Astrocyte (in vitro differentiated cells and primary cell): ENCODE results near the gene TMEM225B. TPM values are rescaled to one million over a fixed set of nuclear protein-coding genes. Genes with fewer than 3 reads are reported as not detected.

ENCODE experiments used
- DNase-seq: peaks from one replicate; pipeline ENCODE4 v3.0.0-alpha.2; 2010; ENCODE audit warnings: low read depth
- FAIRE-seq: peaks from 2 replicates; lab custom pipeline; 2011; peaks lifted over from hg19 to GRCh38; lab: Jason Lieb, UNC
- H2AFZ ChIP-seq: 2 replicates; pipeline ENCODE4 v1.6.0; 2012; ENCODE audit warnings: low read depth, low read length, inconsistent platforms
- H3K27ac ChIP-seq: 2 replicates; pipeline ENCODE4 v1.5.1; 2011; ENCODE audit warnings: low read depth, low read length, inconsistent platforms
- H3K27me3 ChIP-seq: 2 replicates; pipeline ENCODE4 v1.6.0; 2011; ENCODE audit warnings: low read length, inconsistent platforms; ENCODE audit not compliant: insufficient read depth
- H3K36me3 ChIP-seq: 2 replicates; pipeline ENCODE4 v1.5.1; 2011; ENCODE audit warnings: low read length, inconsistent platforms; ENCODE audit not compliant: insufficient read depth
- H3K4me1 ChIP-seq: 2 replicates; pipeline ENCODE4 v1.5.1; 2011; ENCODE audit warnings: low read length, inconsistent platforms; ENCODE audit not compliant: insufficient read depth
- H3K4me2 ChIP-seq: 2 replicates; pipeline ENCODE4 v1.6.0; 2012; ENCODE audit warnings: low read length, inconsistent platforms
- H3K4me3 ChIP-seq: 2 replicates; pipeline ENCODE4 v1.5.1; 2011; ENCODE audit warnings: low read depth, mild to moderate bottlenecking, low read length, inconsistent platforms; ENCODE audit not compliant: insufficient read depth
- H3K79me2 ChIP-seq: 2 replicates; pipeline ENCODE4 v1.6.0; 2012; ENCODE audit warnings: mild to moderate bottlenecking, low read length, inconsistent platforms; ENCODE audit not compliant: insufficient read depth
- H3K9ac ChIP-seq: 2 replicates; pipeline ENCODE4 v1.6.0; 2012; ENCODE audit warnings: mild to moderate bottlenecking, low read length, inconsistent platforms
- H3K9me3 ChIP-seq: 2 replicates; pipeline ENCODE4 v1.5.1; 2012; ENCODE audit warnings: low read depth, mild to moderate bottlenecking, low read length, inconsistent platforms; ENCODE audit not compliant: insufficient read depth
- H4K20me1 ChIP-seq: 2 replicates; pipeline ENCODE4 v1.6.0; 2012; ENCODE audit warnings: low read length, inconsistent platforms; ENCODE audit not compliant: insufficient read depth
- H3K27ac Mint-ChIP-seq: one replicate; pipeline ENCODE4 v1.8.0; 2021; ENCODE audit warnings: mild to moderate bottlenecking, mixed read lengths; ENCODE audit not compliant: unreplicated experiment
- H3K27me3 Mint-ChIP-seq: one replicate; pipeline ENCODE4 v1.8.0; 2021; ENCODE audit warnings: low read depth, mixed read lengths; ENCODE audit not compliant: unreplicated experiment
- H3K36me3 Mint-ChIP-seq: one replicate; pipeline ENCODE4 v1.8.0; 2021; ENCODE audit warnings: low read depth, mixed read lengths; ENCODE audit not compliant: unreplicated experiment
- H3K4me1 Mint-ChIP-seq: one replicate; pipeline ENCODE4 v1.8.0; 2021; ENCODE audit warnings: low read depth, mixed read lengths; ENCODE audit not compliant: unreplicated experiment
- H3K4me3 Mint-ChIP-seq: one replicate; pipeline ENCODE4 v1.8.0; 2021; ENCODE audit warnings: mild to moderate bottlenecking, moderate library complexity, mixed read lengths; ENCODE audit not compliant: unreplicated experiment
- H3K9me3 Mint-ChIP-seq: one replicate; pipeline ENCODE4 v1.8.0; 2021; ENCODE audit warnings: mild to moderate bottlenecking, mixed read lengths; ENCODE audit not compliant: unreplicated experiment
- EZH2 ChIP-seq: IDR thresholded peaks from 2 replicates; pipeline ENCODE4 v1.6.1; 2012; ENCODE audit warnings: mild to moderate bottlenecking, low read length, inconsistent platforms; ENCODE audit not compliant: insufficient read depth
- total RNA-seq: library from RNA; stranded (reverse); gene quantifications from 2 replicates; pipeline ENCODE4 v1.2.1, GENCODE V29; 2021
- TF ChIP-seq, protein P1 (sequence below): IDR thresholded peaks from 2 replicates; pipeline ENCODE4 v1.5.1; 2011; ENCODE audit warnings: low read depth, mild to moderate bottlenecking, inconsistent platforms, low read length, moderate library complexity; ENCODE audit not compliant: insufficient read depth

TMEM225B gene
- total RNA-seq, 1 donor from 2014 or later, result 0.23 TPM

DNA sequence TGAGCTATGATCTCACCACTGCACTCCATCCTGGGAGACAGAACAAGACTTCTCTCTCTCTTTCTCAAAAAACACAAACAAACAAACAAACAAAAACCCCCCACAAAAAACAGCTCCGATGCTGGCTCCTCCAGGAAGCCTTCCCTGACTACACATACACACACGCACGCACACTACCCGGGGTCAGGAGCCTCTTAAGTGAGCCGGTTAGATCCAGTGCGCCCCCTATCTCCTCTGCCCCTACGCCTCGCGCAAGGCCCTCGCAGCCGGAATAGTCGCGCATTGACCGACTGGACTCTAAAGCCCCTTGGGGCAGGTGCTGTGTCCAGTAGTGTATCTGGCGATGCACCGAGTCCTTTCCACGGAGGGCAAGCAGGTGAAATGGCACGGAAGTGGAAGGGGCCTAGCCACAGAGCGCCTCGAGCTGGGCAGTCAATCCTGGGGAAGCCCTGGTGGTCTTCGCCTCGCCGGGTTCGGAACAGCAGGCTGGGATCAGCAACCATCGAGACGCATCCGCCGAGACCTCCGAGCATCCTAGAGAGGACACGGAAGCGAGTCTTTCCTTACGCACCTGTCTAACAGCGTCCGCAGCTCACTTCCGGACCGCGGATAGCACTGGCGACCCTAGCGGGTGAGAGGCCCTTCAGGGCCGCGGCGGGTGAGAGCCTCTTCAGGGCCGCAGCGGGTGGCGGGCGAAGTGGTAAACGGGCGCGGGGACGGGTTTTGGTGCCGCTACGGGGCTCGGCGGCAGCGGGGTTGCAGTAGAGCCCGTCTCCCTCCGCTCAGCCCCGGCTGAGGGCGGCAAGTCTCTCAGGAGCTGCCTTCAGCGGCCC is 18.5 kb downstream of the TMEM225B start, which contains the start of gene ZSCAN25:
ZSCAN25 (plus strand) TSS at position 588 of the 833 bp plus-strand sequence. CDS start 2,661 bp downstream, outside the sequence.
- H3K4me3 ChIP-seq, result peak within 1 kb of the TSS; percentile 77
- H3K4me1 Mint-ChIP-seq, result peaks cover 16% of the 10 kb centered on the region
- peak within 1 kb of the TSS; percentile 100 for H2AFZ ChIP-seq
- peaks cover 10% of the 10 kb centered on the region for H3K27me3 Mint-ChIP-seq
- no peak for FAIRE-seq
- H3K9me3 Mint-ChIP-seq, result no peaks in the 10 kb centered on the region
- peaks cover 15% of the 10 kb centered on the region for H3K36me3 Mint-ChIP-seq
- H3K9me3 ChIP-seq, result no peaks in the 10 kb centered on the region
- H3K4me3 Mint-ChIP-seq, result peak within 1 kb of the TSS; percentile 92
- peaks cover 27% of the 10 kb centered on the region for H3K79me2 ChIP-seq
- peak; percentile 89 for DNase-seq
- no peaks in the 10 kb centered on the region for H3K27me3 ChIP-seq
- peak within 1 kb of the TSS; percentile 93 for H3K4me2 ChIP-seq
- H3K4me1 ChIP-seq, result peaks cover 4% of the 10 kb centered on the region
- TF ChIP-seq EZH2, result no peak
- TF ChIP-seq, protein P1, sequence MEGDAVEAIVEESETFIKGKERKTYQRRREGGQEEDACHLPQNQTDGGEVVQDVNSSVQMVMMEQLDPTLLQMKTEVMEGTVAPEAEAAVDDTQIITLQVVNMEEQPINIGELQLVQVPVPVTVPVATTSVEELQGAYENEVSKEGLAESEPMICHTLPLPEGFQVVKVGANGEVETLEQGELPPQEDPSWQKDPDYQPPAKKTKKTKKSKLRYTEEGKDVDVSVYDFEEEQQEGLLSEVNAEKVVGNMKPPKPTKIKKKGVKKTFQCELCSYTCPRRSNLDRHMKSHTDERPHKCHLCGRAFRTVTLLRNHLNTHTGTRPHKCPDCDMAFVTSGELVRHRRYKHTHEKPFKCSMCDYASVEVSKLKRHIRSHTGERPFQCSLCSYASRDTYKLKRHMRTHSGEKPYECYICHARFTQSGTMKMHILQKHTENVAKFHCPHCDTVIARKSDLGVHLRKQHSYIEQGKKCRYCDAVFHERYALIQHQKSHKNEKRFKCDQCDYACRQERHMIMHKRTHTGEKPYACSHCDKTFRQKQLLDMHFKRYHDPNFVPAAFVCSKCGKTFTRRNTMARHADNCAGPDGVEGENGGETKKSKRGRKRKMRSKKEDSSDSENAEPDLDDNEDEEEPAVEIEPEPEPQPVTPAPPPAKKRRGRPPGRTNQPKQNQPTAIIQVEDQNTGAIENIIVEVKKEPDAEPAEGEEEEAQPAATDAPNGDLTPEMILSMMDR, result peak; percentile 33
- H4K20me1 ChIP-seq, result peaks cover 15% of the 10 kb centered on the region
- peak within 1 kb of the TSS; percentile 92 for H3K9ac ChIP-seq
- peak within 1 kb of the TSS; percentile 55 for H3K27ac ChIP-seq
- H3K27ac Mint-ChIP-seq, result peak within 1 kb of the TSS; percentile 91
- peaks cover 13% of the 10 kb centered on the region for H3K36me3 ChIP-seq

DNA sequence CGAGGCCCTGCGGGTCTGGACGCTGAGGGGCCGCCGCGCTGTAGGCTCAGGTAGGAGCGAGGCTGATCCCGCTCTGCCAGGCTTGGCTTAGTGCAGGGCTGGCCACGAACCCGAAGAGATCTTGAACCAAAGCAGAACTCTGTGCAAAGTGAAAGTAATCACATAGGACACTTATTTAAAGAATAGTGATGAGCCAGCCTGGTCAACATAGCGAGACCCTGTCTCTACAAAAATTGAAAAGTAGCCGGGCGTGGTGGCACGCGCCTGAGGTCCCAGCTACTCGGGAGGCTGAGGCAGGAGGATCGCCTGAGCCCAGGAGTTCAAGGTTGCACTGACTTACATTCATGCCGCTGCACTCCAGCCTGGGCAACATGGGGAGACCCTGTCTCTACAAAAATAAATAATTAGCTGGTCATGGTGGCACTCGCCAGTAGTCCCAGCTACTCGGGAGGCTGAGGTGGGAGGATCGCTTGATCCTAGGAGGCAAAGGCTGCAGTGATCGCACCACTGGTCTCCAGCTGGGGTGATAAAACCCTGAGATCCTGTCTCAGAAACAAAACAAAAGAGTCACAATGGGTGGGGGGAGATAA is 19.2 kb downstream of the TMEM225B start:
- Histone ChIP-seq H3K27ac (peak overlapping the region; percentile 55), H3K4me1 (peaks cover 4% of the 10 kb centered on the region), H3K27me3 (no peaks in the 10 kb centered on the region), H4K20me1 (peaks cover 15% of the 10 kb centered on the region), H3K79me2 (peaks cover 27% of the 10 kb centered on the region), H2AFZ (peak overlapping the region; percentile 100), H3K9me3 (no peaks in the 10 kb centered on the region), H3K4me3 (peak overlapping the region; percentile 77), H3K9ac (peak overlapping the region; percentile 92), H3K4me2 (peak overlapping the region; percentile 93), H3K36me3 (peaks cover 16% of the 10 kb centered on the region)
- H3K27me3 Mint-ChIP-seq, result peaks cover 3% of the 10 kb centered on the region
- FAIRE-seq (no peak), DNase-seq (no peak)
- H3K27ac Mint-ChIP-seq, result peak overlapping the region; percentile 91
- peaks cover 16% of the 10 kb centered on the region for H3K4me1 Mint-ChIP-seq
- TF ChIP-seq, protein P1, result no peak
- TF ChIP-seq EZH2, result no peak
- H3K36me3 Mint-ChIP-seq, result peaks cover 17% of the 10 kb centered on the region
- no peaks in the 10 kb centered on the region for H3K9me3 Mint-ChIP-seq
- H3K4me3 Mint-ChIP-seq, result peak overlapping the region; percentile 92
